GM21737 (cell line): Measurements from ENCODE around the gene GUCD1.

Experiments
- ATAC-seq: cut with Tn5 transposase; IDR thresholded peaks from one replicate; pipeline ENCODE4 v1.9.1; 2021; ENCODE audit warnings: mild to moderate bottlenecking, moderate library complexity; ENCODE audit not compliant: unreplicated experiment

The GUCD1 gene

DNA sequence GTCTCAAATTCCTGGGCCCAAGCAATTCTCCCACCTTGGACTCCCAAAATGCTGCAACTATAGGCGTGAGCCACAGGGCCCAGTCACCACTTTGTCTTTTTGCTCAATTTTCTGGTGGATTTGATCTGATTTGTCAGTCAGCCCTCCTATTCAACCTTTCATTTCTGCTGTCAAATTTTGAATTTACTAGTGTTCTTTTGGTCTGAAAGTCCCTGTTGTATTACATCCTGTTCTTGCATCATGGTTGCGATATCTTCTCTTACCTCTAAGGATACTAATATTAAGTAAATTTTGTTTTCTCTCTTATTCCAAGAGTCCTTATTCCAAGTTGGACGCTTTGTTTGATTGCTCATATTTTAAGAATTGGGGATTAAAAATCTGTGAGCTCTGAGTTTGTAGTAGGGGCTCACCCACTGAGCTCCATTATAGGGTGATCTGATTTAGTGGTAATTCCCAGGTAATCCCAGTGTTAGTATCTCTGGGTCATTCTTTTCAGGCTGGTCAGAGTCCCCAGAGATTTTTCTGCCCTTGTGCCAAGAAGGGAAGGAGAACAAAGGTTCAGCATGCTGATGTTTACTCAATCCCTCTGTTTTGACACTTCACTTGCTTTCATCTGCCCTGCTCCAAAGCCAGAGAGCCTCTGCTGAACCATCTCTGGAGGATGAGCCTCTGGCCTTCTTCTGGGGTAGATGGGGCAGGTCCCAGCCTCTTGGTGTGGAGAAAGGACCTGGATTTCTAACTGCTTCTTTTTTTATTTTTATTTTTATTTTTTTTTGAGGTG lies 49.8 kb downstream of the GUCD1 start:
- no peak for ATAC-seq

DNA sequence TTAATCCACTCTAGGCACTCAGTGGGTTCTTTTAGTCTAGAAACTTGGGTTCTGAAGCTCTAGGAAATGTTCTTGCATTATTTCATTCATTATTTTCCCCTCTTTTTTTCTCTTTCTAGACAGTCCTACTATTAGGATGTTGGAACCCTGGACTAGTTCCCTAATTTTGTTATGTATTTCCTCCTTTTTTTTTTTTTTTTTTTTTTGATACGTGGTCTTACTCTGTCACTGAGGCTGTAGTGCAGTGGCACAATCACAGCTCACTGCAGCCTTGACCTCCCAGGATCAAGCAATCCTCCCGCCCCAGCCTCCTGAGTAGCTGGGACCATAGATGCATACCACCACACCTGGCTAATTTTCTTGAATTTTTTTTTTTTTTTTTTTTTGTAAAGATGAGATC lies 50.4 kb downstream of the GUCD1 start:
- no peak for ATAC-seq

DNA sequence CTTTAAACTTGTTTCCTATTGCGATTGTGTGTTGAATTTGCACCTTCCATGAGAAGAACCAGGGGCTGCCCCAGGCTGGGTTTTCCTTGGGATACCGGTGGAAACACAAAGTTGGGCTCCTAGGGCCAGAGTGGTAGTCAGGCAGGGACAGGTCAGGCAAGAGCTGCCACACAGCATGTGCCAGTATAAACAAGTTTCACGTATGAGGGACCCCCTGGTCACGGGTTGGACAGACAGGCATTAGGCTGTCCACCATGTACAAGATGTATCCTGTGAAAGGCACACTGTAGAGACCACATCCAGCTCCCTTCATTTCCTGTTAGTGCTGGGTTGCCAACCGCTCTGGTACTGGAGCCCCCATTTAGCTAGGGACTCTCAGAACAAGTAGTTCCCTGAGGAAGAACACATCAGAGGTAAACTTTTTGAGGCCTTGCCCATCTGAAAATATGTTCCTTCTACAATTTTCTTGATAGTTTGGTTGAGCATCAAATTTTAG lies 51.0 kb downstream of the GUCD1 start:
- ATAC-seq: no peak

DNA sequence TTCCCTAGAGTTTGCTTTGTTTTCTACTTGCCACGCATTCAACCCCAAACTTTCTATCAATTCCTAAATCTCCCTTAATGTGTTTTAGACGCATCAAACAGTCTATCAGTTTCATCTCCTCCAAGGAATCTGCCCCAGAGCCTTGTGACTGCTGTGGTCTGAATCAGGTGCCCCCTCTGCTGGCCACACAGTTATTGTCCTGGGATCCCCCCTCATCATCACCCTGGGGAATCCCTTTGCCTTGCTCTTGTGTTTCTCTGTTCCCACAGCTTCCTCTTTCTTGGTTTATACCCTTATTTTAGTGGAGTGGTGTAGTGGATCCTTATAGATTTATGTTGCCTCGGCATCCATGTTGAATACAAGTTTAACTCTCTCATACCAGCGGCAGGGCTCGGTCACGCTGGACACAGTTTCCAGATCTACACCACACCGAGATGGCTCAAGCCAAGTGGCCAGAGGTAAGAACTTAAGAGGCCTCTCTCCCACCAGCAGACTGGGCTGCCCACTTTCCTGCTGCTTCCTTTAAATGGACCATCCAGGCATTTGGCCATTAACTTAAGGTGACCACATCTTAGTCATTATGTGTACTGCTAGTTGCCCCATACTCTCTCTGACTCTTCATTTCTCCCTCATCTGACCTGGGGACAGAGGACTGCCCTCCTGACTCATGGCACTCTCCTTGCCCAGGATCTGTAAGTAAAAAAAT lies 51.6 kb downstream of the GUCD1 start:
- ATAC-seq: no peak

DNA sequence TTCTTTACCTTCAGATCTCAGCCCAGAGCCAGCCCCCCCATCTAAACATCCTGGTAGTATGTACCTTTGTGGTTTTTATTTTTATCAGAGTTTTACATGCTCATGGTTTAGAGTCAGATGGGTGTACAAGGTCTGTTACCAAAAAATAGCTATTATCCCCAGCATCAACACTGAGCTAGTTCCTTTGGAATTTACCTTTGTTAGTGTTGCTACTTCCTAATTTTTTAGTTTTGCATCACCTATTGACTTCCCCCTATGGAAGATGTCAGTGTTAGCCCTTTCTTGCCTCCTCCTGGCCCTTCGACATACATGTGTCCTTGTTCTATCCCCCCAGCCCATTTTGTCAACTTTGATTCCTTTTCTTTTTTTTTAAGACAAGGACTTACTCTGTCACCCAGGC lies 52.4 kb downstream of the GUCD1 start:
- ATAC-seq: no peak

DNA sequence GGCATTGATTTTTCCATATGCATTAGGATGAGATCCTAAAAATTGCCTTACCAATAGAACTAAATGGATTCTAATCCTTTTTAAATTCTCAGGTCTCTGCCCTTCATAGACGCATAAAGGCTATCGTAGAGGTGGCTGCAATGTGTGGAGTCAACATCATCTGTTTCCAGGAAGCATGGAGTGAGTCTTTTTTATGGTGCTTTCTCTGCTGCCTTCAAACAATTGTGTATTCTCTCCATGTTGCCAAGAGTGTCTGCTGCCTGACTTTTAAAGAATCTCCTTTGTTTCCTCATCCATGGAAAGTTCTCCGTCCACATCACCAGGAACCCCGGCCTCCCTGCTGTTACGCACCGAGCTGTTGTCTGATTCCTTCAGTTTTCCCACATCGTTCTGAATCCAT lies 52.9 kb downstream of the GUCD1 start:
- no peak for ATAC-seq

DNA sequence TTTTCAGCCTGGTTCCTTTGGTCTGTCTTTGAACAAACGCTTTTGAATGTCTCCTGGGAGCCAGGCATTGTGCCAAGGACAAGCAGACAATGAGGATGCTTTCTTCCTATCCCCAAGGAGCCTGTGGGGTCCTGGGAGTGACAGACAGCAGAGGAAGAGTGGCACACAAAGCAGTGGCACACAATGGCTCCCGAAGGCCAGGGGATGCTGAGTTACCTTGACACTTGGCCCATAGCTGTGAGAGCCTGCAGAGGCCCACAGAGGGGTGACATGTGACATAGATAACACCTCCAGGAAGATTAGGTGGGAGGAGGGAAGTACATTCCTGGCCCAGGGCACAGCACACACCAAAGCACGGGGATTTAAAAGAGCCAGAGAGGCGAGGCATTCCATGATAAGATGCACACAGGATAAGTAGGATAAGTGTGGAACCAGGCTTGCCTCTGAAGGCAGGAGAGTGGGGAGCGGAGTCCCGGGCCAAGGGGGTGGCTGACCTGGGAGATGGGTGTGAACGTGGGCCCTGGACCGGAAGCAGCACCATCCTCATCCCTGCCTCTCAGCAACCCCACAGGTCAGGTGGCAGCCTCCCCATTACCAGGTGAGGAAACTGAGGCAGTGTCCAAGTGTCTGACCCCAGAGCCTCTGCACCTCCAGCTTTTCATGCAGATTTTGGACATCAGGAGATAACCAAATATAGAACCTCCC lies 53.5 kb downstream of the GUCD1 start:
- no peak for ATAC-seq

DNA sequence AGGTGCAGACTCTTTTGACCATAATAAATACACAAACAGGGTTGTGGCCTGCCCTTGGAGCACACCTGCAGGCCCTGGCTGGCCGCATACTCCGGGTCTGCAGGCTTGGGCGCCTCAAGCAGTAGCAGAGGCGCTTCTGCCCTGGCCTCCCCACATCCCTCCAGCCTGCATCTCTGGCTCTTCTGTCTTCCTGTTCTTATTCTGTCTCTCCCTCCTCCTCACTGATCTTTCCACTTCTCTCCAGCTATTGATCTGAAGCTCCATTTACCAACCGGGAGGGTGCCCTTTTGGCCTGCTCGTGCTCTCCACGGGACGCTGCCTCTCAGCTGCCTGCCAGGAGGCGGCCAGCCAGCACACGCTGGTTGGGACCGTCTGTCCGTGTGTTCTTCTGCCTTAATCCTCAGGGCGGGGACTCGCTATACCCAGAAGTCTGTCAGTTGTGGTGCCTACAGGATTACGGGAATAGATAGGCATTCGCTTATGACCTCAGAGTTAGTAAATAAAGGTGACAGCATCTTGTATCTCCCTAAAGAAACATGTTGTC lies 54.6 kb downstream of the GUCD1 start:
- ATAC-seq: no peak

DNA sequence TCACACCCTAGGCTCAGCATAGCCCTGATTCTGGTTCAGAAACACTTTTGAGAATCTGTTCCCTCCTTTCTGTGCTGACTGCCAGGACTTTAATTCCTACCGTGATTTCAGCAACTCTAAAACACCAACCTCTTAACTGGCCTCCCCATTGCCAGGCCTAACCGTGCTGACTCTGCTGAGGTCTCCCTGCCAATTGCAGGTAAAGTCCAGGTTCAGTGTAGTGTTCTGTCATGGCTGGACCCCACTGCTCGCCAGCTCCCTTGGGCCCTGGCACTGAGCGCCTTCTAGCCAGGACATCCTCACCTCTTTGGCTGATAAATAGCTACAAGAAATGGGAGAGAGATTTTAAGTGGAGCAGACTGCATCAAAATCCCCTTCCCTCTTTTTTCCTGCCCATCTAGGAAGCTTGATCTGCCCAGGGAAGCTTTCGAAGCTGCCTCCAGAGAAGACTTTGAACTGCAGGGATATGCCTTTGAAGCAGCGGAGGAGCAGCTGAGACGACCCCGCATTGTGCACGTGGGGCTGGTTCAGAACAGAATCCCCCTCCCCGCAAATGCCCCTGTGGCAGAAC lies 55.1 kb downstream of the GUCD1 start:
- no peak for ATAC-seq

DNA sequence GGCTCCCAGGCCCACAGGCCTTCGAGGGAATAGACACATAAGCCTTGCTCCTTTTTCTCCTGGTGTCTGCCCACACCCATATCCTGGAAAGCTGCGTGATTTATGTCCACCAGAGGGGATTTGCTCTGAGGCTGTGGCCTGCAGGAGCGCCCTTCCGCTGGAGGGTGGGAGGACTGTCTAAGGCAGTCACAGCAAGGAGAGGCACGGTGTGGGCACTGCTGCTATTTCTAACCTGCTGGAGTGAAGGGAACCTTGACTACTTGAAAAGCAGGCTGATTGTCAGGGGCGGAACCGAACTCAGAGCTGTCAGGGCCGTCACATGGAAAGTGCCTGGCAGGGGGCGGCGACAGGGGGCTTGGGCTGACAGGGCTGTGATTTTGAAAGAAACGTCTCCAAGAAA lies 56.1 kb downstream of the GUCD1 start:
- no peak for ATAC-seq

DNA sequence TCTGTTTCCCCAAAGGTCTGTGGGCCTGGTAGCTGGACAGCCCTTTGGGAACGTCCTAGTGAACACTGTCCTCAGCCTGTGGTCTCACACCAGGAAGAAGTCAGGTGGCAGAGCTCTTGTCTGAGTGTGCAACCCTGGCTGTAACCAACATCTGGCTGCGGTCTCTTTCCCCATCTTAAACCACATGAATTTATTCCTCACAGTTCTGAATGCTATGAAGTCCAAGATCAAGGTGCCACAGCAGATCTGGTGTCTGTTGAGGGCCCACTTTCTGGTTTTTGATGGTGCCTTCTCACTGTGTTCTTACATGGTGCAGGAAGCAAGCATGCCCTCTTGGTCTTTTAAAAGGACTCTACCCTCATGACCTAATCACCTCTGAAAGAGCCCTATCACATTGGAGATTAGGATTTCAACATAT lies 57.1 kb downstream of the GUCD1 start:
- no peak for ATAC-seq

DNA sequence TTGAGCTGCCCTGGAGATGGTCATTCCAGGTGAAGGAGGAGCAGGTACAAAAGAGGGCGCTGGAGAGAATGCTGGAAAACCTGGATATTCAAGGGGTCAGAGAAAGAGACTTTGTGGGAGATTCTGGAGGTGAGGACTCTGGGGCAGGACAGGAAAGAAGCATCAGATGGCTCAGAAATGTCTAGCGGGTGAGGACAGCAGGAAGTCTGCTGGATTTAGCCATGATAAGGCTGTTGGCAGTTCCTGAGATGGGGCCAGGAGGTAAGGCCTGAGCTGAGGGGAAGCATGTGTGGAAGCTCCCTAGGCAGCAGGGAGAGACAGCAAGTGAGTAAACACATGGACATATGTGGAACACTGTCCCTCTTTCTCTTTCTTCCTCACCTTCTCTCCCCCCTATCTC lies 58.3 kb downstream of the GUCD1 start:
- ATAC-seq: no peak

DNA sequence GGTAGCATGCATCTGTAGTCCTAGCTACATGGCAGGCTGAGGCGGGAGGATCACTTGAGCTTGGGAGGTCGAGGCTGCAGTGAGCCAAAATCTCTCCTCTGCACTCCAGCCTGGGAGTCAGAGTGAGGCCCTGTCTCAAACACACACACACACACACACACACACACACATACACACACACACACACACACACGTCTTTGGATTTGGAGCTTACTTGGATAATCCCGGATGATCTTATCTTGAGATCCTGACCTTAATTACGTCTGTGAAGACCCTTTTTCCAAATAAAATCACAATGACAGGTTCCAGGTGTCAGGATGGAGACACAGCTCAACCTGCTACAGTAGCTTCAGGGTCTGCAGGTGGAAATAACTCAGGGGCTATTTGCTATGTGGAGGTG lies 58.7 kb downstream of the GUCD1 start:
- ATAC-seq: no peak

DNA sequence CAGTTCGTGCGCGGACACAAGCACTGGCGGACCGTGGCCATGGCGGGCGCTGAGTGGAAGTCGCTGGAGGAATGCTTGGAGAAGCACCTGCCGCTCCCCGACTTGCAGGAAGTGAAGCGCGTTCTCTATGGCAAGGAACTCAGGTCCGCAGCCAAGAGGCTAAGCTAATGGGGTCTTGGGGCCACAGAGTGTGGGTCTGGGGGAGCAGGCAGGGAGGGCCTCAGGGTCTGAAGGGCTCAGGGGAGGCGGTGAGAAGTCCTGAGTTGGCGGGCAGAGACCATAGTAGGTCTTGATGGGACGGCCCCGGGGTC lies 59.6 kb downstream of the GUCD1 start:
- ATAC-seq: no peak

DNA sequence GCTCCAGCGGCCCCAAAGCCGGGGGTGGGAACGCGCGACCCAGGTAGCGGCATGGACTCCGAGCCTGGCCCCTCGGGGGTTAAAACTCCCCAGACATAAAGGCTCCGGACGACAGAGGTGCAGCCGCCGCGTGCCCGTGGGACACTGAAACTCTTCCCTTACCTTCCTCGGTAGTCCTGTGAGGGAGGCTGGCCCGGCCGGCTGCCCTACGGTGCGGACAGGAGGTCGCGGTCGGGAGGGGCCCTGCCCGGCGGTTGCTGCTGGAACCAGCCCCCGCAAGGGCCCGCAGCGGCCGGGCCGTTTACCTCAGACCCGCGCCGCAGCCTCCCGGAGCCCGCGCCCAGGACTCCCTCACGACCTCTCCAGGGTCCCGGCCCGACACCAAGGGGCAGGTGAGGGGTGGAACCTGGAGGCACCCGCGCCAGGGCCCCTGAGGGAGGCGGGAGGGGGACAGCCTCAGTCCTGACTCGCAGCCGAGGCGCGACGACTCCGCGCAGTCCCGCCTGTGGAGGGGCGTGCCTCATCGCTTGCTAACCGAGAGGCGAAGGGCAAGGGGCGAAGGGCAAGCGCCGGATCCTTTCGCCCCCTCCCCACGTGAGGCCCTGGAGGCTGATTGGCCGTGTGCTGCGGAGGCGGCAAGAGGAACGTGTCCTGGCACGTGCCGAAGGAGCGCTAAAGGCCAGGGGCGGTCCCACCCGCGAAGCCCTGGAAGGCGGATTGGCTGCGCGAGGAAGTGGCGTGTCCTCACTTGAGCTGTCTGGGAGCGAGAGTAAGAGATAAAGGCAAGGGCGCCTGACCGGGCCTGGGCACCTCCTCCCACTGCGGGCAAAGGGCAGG lies 60.2 kb downstream of the GUCD1 start, which contains the start of gene UPB1:
Gene UPB1, plus strand, starts transcription at position 805 of the 837 bp plus-strand sequence. CDS start 72 bp downstream, outside the sequence.
- no peak for ATAC-seq

DNA sequence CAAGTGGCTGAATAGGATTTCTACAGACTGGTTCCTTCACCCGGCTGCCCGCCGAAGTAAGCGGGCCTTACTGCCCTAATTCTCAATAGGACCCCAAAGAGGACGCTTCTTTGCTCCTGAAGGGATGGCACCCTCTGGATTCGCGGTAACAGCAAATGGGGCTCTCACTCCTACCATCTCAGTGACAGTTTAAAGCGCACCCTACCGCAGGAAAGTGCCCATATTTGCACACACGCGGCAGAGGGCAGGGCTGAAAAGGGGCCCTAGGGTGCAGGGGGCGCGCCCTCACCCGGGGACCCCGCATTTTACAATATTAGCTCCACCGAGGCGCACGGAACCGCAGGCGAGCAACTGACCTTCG lies 60.8 kb downstream of the GUCD1 start:
- ATAC-seq: no peak

DNA sequence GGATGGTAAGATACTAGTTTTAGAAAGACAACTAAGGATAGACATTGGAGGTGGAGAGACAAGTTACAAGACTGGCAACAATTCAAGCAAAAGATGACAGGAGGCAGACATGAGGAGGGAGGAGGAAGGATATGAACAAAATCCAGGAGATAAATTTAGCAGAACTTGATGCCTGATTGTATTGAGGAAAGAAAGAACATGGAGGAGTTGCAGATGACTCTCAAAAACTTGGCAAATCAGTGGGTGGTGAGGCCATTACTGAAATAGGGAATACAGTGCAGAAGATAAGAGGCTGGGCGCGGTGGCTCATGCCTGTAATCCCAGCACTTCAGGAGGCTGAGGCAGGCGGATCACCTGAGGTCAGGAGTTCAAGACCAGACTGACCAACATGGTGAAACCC lies 62.5 kb downstream of the GUCD1 start:
- ATAC-seq: no peak
